DND-41 (cell line): ENCODE results near the gene FLVCR2.

Source experiments
- EZH2 ChIP-seq: IDR thresholded peaks from 3 replicates; pipeline ENCODE4 v1.6.1; 2012; ENCODE audit warnings: borderline replicate concordance, low read depth, mild to moderate bottlenecking, moderate library complexity, low read length, inconsistent platforms; ENCODE audit not compliant: severe bottlenecking
- TF ChIP-seq, protein P1 (sequence below): IDR thresholded peaks from 2 replicates; pipeline ENCODE4 v1.5.1; 2012; ENCODE audit warnings: borderline replicate concordance, low read length, moderate library complexity, mild to moderate bottlenecking; ENCODE audit not compliant: poor library complexity, severe bottlenecking; ENCODE audit errors: extremely low read depth

DNA sequence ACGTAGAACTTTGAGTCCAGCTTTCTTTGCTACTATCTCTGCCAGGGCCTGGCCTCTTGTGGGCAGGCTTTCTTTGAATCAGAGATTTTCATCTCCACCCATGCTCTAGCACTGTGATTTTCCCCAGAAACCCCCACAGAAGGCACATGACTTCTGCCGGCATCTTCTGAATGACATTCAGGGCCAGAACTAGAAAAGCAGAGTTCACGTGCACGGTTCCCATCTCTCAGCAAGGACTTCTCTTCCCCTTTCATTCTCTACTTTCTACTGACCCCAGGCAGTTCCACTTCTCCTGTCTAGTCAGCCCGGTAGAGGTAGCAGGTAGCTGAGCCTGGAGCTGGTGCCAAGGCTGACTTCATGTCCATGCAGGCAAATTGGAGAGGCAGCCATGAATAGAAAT lies 29.3 kb upstream of the FLVCR2 start:
- TF ChIP-seq, protein P1, sequence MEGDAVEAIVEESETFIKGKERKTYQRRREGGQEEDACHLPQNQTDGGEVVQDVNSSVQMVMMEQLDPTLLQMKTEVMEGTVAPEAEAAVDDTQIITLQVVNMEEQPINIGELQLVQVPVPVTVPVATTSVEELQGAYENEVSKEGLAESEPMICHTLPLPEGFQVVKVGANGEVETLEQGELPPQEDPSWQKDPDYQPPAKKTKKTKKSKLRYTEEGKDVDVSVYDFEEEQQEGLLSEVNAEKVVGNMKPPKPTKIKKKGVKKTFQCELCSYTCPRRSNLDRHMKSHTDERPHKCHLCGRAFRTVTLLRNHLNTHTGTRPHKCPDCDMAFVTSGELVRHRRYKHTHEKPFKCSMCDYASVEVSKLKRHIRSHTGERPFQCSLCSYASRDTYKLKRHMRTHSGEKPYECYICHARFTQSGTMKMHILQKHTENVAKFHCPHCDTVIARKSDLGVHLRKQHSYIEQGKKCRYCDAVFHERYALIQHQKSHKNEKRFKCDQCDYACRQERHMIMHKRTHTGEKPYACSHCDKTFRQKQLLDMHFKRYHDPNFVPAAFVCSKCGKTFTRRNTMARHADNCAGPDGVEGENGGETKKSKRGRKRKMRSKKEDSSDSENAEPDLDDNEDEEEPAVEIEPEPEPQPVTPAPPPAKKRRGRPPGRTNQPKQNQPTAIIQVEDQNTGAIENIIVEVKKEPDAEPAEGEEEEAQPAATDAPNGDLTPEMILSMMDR: no peak
- TF ChIP-seq EZH2: no peak
